Activated naive CD8-positive, alpha-beta T cell treated with anti-CD3 and anti-CD28 coated beads for 36 hours (primary cell): ENCODE measurements around the gene PHF11. TPM values are rescaled to one million over a fixed set of nuclear protein-coding genes. Genes with fewer than 3 reads are reported as not detected.
A peak's percentile ranks its signal among the peaks of the same experiment; 100 is the strongest.

Experiments used
- DNase-seq: peaks from one replicate; pipeline ENCODE4 v3.0.0; 2021
- H3K27ac Mint-ChIP-seq: one replicate; pipeline ENCODE4 v1.8.0; 2022; ENCODE audit warnings: mild to moderate bottlenecking, moderate library complexity, mixed read lengths
- H3K27me3 Mint-ChIP-seq: one replicate; pipeline ENCODE4 v1.8.0; 2022; ENCODE audit warnings: mild to moderate bottlenecking, mixed read lengths
- H3K36me3 Mint-ChIP-seq: one replicate; pipeline ENCODE4 v1.8.0; 2021; ENCODE audit warnings: mild to moderate bottlenecking, mixed read lengths
- H3K4me1 Mint-ChIP-seq: one replicate; pipeline ENCODE4 v1.8.0; 2021; ENCODE audit warnings: mixed read lengths
- H3K4me3 Mint-ChIP-seq: one replicate; pipeline ENCODE4 v1.8.0; 2022; ENCODE audit warnings: mild to moderate bottlenecking, moderate library complexity, mixed read lengths
- H3K9me3 Mint-ChIP-seq: one replicate; pipeline ENCODE4 v1.8.0; 2022; ENCODE audit warnings: mixed read lengths
- total RNA-seq, 2 experiments: library from RNA; stranded (reverse); gene quantifications; one replicate each; pipeline ENCODE4 v1.2.3, GENCODE V29; 2021

The PHF11 gene
- total RNA-seq, 2 experiments from 2014 or later = 53.6 to 61.5 TPM

- no peak for DNase-seq
- H3K9me3 Mint-ChIP-seq = no peaks in the 10 kb centered on the region
- no peak overlapping the region for H3K27ac Mint-ChIP-seq
- H3K36me3 Mint-ChIP-seq = peaks cover 12% of the 10 kb centered on the region
- H3K4me1 Mint-ChIP-seq = peaks cover 4% of the 10 kb centered on the region
- no peaks in the 10 kb centered on the region for H3K27me3 Mint-ChIP-seq
- no peak overlapping the region for H3K4me3 Mint-ChIP-seq
These were observed 29.2 kb downstream of the PHF11 start for GRCh38 chr13:49524740-49525501.

DNA sequence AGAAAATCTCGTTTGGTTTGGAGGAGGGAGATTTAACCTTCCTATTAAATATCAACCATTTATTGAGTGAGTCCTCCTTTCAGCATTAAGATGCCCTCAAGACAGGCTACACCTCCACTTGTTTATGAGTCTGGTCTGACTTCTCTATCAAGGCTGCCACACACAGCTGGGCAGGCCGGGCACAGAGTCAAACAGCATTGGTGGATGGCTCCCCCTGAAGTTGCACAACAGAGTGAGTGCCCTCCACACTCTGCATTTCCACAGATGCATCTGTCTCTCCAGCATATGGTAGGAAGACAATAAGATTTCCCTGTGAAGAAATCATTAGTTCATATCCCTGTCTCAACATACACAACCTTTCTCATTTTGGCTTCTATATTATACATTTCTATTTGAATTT lies 31.4 kb downstream of the PHF11 start:
- H3K4me1 Mint-ChIP-seq = peaks cover 4% of the 10 kb centered on the region
- H3K4me3 Mint-ChIP-seq = no peak overlapping the region
- no peak overlapping the region for H3K27ac Mint-ChIP-seq
- DNase-seq = no peak
- no peaks in the 10 kb centered on the region for H3K9me3 Mint-ChIP-seq
- peaks cover 24% of the 10 kb centered on the region for H3K36me3 Mint-ChIP-seq
- H3K27me3 Mint-ChIP-seq = no peaks in the 10 kb centered on the region

DNA sequence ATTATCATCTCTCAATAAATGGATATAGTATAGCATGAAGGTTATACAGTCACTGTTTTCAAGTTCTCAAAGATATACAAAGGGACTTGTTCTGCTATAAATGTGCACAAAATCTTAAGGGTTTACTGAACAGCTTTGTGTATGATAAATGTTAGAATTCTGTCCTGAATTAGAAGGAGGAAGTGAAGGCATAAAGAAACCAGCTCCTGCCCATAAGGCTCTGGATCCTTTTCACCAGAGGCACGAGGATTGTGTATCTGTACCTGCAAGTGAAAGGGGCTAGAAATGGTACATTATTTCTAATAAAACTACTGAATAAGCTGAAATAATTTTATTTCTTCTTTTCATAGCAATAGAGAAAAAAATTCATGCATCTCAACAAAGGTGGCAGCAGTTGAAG lies 32.4 kb downstream of the PHF11 start:
- Mint-ChIP-seq H3K9me3 (no peaks in the 10 kb centered on the region), H3K27ac (no peak overlapping the region), H3K4me3 (no peak overlapping the region), H3K27me3 (no peaks in the 10 kb centered on the region), H3K36me3 (peaks cover 27% of the 10 kb centered on the region), H3K4me1 (peaks cover 9% of the 10 kb centered on the region)
- DNase-seq = no peak

- Mint-ChIP-seq H3K9me3 (no peaks in the 10 kb centered on the region), H3K36me3 (peaks cover 33% of the 10 kb centered on the region), H3K4me3 (no peak overlapping the region), H3K4me1 (peaks cover 11% of the 10 kb centered on the region), H3K27ac (peak overlapping the region; percentile 65), H3K27me3 (no peaks in the 10 kb centered on the region)
- no peak for DNase-seq
These were observed 34.7 kb downstream of the PHF11 start for GRCh38 chr13:49530457-49530856.

DNA sequence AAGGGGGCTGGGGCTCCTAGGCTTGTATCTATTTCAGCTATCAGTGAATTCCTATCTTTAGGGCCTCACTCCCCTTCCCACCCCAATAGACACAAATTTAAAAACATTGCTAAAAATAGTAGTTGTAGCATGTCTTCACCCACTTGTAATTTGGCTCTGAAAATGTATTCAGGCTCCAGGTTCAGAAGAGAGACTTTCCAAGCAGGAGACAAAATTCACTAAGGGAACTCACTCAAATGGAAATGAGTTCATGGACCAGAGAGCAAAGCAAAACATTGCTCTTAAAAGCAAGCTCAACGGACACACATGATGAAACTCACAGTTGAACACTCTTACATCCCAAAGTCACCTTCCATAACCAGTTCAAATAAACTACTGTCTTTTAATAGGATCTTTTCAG lies 36.8 kb downstream of the PHF11 start:
- Mint-ChIP-seq H3K27ac (no peak overlapping the region), H3K4me1 (peaks cover 7% of the 10 kb centered on the region), H3K4me3 (no peak overlapping the region), H3K27me3 (no peaks in the 10 kb centered on the region), H3K9me3 (no peaks in the 10 kb centered on the region), H3K36me3 (peaks cover 31% of the 10 kb centered on the region)
- no peak for DNase-seq

GRCh38 chr13:49533011-49533410 lies 37.3 kb downstream of the PHF11 start:
- no peak for DNase-seq
- Mint-ChIP-seq H3K27me3 (no peaks in the 10 kb centered on the region), H3K9me3 (no peaks in the 10 kb centered on the region), H3K4me3 (no peak overlapping the region), H3K4me1 (peaks cover 7% of the 10 kb centered on the region), H3K27ac (no peak overlapping the region), H3K36me3 (peaks cover 31% of the 10 kb centered on the region)

DNA sequence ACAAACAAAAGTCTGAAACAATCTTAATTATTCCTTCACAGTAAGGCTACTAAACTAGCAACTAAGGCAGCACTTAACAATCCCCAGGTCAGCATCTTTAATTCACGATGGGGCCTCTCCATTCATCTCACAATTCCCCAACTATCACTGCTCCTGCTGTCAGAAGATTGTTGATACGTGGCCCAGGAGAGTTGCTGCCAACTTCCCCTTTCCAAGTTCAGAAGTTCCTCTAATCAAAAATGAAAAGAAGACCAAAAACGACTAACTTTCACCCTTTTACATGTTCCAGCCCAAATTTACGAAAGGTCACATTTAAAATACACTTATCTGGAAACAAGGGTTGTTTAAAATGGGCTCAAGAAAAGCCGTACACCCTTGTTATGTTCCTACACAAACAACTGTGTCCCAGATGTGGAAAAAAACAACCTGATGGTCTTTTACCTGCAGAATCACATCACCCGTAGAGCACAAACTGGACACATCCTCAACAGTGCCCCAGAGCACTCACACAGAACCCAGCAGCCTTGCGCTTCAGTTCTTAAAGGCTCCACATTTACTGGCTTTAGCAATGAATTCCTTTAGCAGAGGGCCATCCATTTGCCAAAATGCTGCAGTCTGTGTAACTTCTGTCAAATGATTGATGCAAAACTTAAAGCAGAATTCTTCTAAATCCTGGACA lies 38.0 kb downstream of the PHF11 start:
- H3K36me3 Mint-ChIP-seq = peaks cover 31% of the 10 kb centered on the region
- no peak for DNase-seq
- H3K9me3 Mint-ChIP-seq = no peaks in the 10 kb centered on the region
- H3K27ac Mint-ChIP-seq = no peak overlapping the region
- no peaks in the 10 kb centered on the region for H3K27me3 Mint-ChIP-seq
- H3K4me1 Mint-ChIP-seq = peaks cover 7% of the 10 kb centered on the region
- H3K4me3 Mint-ChIP-seq = no peak overlapping the region

DNA sequence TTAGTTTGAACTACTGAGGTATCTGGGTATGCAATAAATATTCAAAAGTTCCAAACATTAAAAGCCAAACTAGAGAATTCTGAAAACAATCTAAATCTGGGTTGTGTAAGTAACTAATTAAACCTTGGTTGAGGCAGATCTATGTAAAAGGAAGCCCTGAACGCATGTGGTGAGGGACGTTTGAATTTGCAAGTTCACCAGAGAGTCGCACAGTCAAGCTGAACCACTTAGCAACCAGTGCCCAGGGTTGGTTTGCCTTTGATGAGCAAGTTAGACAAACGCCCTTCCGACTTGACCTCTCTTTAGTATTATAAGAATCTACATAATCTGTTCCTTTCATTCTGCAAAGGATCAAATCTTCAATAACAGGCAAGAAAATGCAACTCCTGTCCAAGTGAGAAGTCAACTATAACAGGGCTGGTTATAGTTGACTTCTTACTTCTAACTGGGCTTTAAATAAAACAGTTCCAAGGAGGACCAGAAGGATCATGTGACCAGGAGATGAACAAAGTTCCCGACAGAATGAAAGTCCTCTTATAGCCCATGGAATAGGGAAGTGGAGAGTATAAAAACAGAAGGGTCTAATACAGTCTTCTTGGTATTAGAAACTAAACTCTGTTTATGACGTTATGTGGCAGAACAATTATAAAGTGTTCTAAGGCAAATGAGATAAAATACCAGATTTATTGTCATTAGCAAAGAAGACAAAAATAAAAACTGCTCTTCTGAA lies 40.6 kb downstream of the PHF11 start:
- Mint-ChIP-seq H3K4me1 (peaks cover 23% of the 10 kb centered on the region), H3K27me3 (no peaks in the 10 kb centered on the region), H3K36me3 (peaks cover 27% of the 10 kb centered on the region), H3K27ac (no peak overlapping the region), H3K4me3 (no peak overlapping the region), H3K9me3 (no peaks in the 10 kb centered on the region)
- DNase-seq = no peak

- no peak overlapping the region for H3K4me3 Mint-ChIP-seq
- H3K27ac Mint-ChIP-seq = no peak overlapping the region
- DNase-seq = no peak
- peaks cover 20% of the 10 kb centered on the region for H3K4me1 Mint-ChIP-seq
- H3K9me3 Mint-ChIP-seq = no peaks in the 10 kb centered on the region
- H3K36me3 Mint-ChIP-seq = peaks cover 20% of the 10 kb centered on the region
- no peaks in the 10 kb centered on the region for H3K27me3 Mint-ChIP-seq
These were observed 42.7 kb downstream of the PHF11 start for GRCh38 chr13:49538404-49538803.

- Mint-ChIP-seq H3K36me3 (peaks cover 15% of the 10 kb centered on the region), H3K27ac (peak overlapping the region; percentile 73), H3K27me3 (no peaks in the 10 kb centered on the region), H3K4me3 (no peak overlapping the region), H3K4me1 (peaks cover 18% of the 10 kb centered on the region), H3K9me3 (no peaks in the 10 kb centered on the region)
- DNase-seq = no peak
These were observed 43.6 kb downstream of the PHF11 start for GRCh38 chr13:49539313-49539712.

GRCh38 chr13:49539746-49540145 lies 44.0 kb downstream of the PHF11 start:
- Mint-ChIP-seq H3K27ac (peak overlapping the region; percentile 81), H3K36me3 (peaks cover 15% of the 10 kb centered on the region), H3K4me3 (no peak overlapping the region), H3K4me1 (peaks cover 18% of the 10 kb centered on the region), H3K9me3 (no peaks in the 10 kb centered on the region), H3K27me3 (no peaks in the 10 kb centered on the region)
- no peak for DNase-seq

- DNase-seq = no peak
- peak overlapping the region; percentile 81 for H3K27ac Mint-ChIP-seq
- H3K9me3 Mint-ChIP-seq = no peaks in the 10 kb centered on the region
- H3K4me1 Mint-ChIP-seq = peaks cover 18% of the 10 kb centered on the region
- no peak overlapping the region for H3K4me3 Mint-ChIP-seq
- H3K36me3 Mint-ChIP-seq = peaks cover 14% of the 10 kb centered on the region
- no peaks in the 10 kb centered on the region for H3K27me3 Mint-ChIP-seq
These were observed 44.8 kb downstream of the PHF11 start for GRCh38 chr13:49540552-49540951.

DNA sequence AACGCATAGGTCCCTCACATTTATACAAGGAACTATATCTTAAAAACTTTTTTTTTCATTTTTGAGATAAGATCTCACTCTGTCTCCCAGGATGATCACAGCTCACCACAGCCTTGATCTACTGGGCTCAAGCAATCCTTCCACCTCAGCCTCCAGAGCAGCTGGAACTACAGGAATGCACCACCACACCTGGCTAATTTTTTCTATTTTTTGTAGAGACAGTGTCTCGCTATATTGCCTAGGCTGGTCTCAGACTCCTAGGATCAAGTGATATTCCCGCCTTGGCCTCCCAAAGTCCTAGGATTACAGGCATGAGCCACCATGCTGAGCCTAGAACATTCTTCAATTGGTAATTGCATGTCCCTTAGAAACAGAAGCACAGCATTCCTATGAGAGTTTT lies 47.9 kb downstream of the PHF11 start:
- Mint-ChIP-seq H3K27me3 (no peaks in the 10 kb centered on the region), H3K9me3 (no peaks in the 10 kb centered on the region), H3K27ac (no peak overlapping the region), H3K4me1 (peaks cover 20% of the 10 kb centered on the region), H3K4me3 (no peak overlapping the region), H3K36me3 (peaks cover 16% of the 10 kb centered on the region)
- no peak for DNase-seq

DNA sequence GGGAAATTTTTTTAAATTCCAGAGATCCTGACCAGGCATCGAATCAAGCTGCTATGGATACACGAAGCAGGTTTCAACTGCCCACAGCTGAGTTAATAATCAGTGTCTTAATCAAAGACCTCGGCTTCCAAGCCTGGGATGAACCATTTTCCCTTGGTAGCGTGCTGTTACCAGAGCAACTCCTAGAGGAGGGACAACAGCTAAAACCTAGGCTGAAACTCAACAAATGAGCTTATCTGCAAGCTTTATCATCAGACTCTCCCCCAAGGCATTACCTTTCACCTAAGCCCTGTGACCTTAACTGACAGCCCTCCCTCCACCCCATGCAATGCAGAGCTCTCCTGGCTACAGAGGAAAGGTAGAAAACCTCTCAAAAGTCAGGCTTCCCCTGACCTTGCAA lies 49.9 kb downstream of the PHF11 start:
- DNase-seq = no peak
- peaks cover 6% of the 10 kb centered on the region for H3K4me1 Mint-ChIP-seq
- no peak overlapping the region for H3K4me3 Mint-ChIP-seq
- H3K36me3 Mint-ChIP-seq = peaks cover 4% of the 10 kb centered on the region
- no peak overlapping the region for H3K27ac Mint-ChIP-seq
- no peaks in the 10 kb centered on the region for H3K27me3 Mint-ChIP-seq
- H3K9me3 Mint-ChIP-seq = no peaks in the 10 kb centered on the region

DNA sequence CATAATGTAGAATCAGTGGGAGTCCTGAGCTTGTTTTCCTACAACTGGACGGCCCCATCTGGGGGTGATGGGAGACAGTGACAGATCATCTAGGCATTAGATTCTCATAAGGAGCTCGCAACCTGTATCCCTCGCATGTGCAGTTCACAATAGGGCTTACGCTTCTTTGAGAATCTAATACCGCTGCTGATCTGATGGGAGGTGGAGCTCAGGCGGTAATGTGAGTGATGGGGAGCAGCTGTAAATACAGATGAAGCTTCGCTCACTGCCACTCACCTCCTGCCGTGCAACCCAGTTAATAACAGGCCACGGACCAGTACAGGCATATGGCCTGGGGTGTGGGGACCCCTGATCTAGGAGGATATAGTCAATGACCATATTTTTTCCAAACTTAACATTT lies 50.8 kb downstream of the PHF11 start:
- DNase-seq = no peak
- Mint-ChIP-seq H3K27ac (no peak overlapping the region), H3K4me1 (peaks cover 2% of the 10 kb centered on the region), H3K36me3 (peaks cover 2% of the 10 kb centered on the region), H3K9me3 (no peaks in the 10 kb centered on the region), H3K27me3 (no peaks in the 10 kb centered on the region), H3K4me3 (no peak overlapping the region)
